ENCODE results near the gene C1orf159.
A peak's percentile ranks its signal among the peaks of the same experiment; 100 is the strongest.

The C1orf159 gene

GRCh38 chr1:1038694-1039093 lies 77.2 kb downstream of the C1orf159 start:
- no peak for DNase-seq (ENCODE audit: low read depth)

DNA sequence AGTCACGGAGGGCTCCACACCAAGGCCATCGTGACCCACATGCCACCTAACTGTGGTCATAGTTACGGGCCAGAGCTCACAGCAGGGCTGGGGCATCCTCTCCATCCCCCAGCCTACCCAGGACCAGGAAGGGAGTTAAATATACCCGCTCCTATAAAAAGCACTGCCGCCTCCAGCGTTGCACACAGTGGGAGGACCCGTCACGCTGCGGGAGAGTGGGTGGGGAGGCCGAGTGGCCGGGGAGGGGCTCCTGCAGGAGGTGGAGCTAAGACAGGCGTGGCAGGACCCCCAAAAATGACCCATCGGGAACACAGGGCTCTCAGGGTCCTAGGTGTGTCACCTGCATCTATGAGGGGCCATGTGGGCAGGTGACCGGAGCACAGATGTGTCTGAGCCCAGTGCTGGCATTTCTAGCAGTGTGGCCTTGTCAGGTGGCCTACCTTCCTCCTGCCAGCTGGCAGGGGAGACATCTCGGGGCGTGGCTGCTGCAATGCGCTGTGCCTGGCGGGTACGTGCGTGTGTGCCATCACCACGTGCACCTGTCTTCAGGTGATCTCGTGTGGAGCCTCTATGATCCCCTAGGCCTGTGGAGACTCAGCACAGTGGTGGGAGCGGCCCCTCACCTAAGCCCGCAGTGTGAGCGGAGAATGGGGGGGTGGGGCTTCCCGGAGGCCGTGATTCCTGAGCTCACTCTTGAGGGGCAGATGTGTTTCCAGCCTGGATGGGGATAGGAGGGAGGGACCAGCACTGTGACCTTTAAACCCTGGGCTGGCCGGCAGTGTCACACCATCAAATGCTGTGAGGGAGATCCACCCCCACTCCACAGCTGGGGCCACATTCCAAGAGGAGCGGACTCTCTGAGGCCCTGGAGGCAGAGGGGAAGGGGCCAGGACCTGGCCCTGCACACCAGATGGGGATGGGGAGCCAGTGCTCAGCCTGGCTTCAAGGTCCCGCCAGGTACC lies 78.2 kb downstream of the C1orf159 start:
- no peak for DNase-seq (ENCODE audit: low read depth)

- DNase-seq (ENCODE audit: low read depth), result no peak
Observed at GRCh38 chr1:1035291-1035943, 80.5 kb downstream of the C1orf159 start.

DNA sequence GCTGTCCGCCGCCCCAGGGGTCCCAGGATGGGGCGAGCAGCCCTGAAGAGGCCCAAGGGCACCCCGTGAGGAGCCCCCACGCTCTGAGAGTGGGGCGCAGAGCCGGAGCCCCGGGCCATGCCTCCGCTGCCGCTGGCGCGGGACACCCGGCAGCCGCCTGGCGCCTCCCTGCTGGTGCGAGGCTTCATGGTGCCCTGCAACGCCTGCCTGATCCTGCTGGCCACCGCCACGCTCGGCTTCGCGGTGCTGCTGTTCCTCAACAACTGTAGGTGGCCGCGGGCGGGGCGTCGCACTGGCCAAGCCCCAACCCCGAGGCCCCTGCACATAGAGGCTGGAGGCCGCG lies 81.5 kb downstream of the C1orf159 start:
- DNase-seq (ENCODE audit: low read depth), result no peak

DNA sequence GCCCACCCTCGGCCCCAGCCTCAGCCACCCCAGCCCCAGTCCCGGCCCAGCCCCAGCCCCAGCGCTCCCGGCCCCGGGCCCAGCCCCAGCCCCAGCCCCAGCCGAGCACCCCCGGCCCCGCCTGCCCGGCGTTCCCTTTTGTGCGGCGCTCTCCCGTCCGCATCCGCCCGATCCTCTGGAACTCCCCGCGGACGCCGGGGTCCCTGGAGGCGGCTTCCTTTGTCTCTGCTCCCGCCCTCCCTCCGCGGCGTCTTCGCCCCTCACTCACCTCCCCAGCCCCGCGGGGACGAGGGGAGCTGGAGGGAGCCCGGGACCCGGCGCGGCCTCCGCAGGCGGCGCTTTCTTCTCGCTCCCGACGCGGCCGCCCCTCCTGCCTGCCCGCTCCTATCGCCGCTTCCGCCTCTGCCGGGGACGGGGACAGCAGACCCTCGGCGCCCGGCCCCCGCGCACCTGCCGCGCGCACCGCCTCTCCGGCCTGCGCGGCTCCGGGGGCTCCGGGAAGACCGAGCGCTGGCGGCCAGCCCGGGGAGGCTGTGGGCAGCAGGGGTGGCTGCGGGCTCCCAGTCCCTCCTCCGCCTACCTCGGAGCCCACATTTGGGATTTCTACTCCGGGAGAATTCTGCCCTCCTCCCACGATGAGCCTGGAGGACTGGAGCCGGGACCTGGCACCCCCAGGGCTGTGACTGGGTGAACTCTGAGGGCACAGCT lies 82.0 kb downstream of the C1orf159 start:
- DNase-seq (ENCODE audit: low read depth), result no peak

GRCh38 chr1:1033009-1033587 lies 82.8 kb downstream of the C1orf159 start:
- DNase-seq (ENCODE audit: low read depth), result peak; percentile 19

GRCh38 chr1:1032424-1032823 lies 83.5 kb downstream of the C1orf159 start:
- DNase-seq (ENCODE audit: low read depth), result no peak
